Mesenchymal stem cell (in vitro differentiated cells and primary cell): ENCODE results near the gene DAAM2.

Source experiments
- DNase-seq: peaks from one replicate; pipeline ENCODE4 v3.0.0-alpha.2; 2013
- H2AFZ ChIP-seq: one replicate; pipeline ENCODE4 v1.6.1; 2013; ENCODE audit warnings: low read depth, mild to moderate bottlenecking, control low read depth, inconsistent platforms, low read length, moderate library complexity
- H2AK5ac ChIP-seq: 2 replicates; pipeline ENCODE4 v1.6.1; 2013; ENCODE audit warnings: low read length, moderate library complexity, mild to moderate bottlenecking, inconsistent platforms; ENCODE audit not compliant: severe bottlenecking
- H2BK120ac ChIP-seq: one replicate; pipeline ENCODE4 v1.6.1; 2013; ENCODE audit warnings: low read depth, mild to moderate bottlenecking, inconsistent platforms, low read length, moderate library complexity
- H2BK12ac ChIP-seq, 2 experiments: one replicate each; pipeline ENCODE4 v1.6.1; 2013; ENCODE audit warnings: inconsistent platforms in 2 of 2, low read length in 2 of 2, mild to moderate bottlenecking in 2 of 2, moderate library complexity in 2 of 2, control low read depth in 1 of 2
- H2BK15ac ChIP-seq: one replicate; pipeline ENCODE4 v1.6.1; 2013; ENCODE audit warnings: mild to moderate bottlenecking, low read depth, inconsistent platforms; ENCODE audit not compliant: poor library complexity, severe bottlenecking
- H2BK5ac ChIP-seq: 2 replicates; pipeline ENCODE4 v1.6.1; 2013; ENCODE audit warnings: low read depth, mild to moderate bottlenecking, low read length, control low read depth, inconsistent platforms; ENCODE audit not compliant: poor library complexity, severe bottlenecking
- H3K14ac ChIP-seq, 2 experiments: one replicate each; pipeline ENCODE4 v1.6.1; 2013; ENCODE audit warnings: inconsistent platforms in 2 of 2, low read length in 2 of 2, control low read depth in 1 of 2, mild to moderate bottlenecking in 1 of 2, moderate library complexity in 1 of 2
- H3K18ac ChIP-seq, 2 experiments: one replicate each; pipeline ENCODE4 v1.6.1; 2013; ENCODE audit warnings: inconsistent platforms in 2 of 2, low read length in 2 of 2, control low read depth in 1 of 2, low read depth in 1 of 2, mild to moderate bottlenecking in 1 of 2
- H3K23ac ChIP-seq, 2 experiments: one replicate each; pipeline ENCODE4 v1.6.1; 2013; ENCODE audit warnings: inconsistent platforms in 2 of 2, low read length in 2 of 2, mild to moderate bottlenecking in 2 of 2, moderate library complexity in 2 of 2, control low read depth in 1 of 2
- H3K27ac ChIP-seq: 2 replicates; pipeline ENCODE4 v1.5.1; 2013; ENCODE audit warnings: mild to moderate bottlenecking, moderate library complexity, low read length, control low read depth, inconsistent platforms; ENCODE audit not compliant: poor library complexity, severe bottlenecking
- H3K27me3 ChIP-seq, 2 experiments: 2 replicates each; pipeline versions ENCODE4 v1.6.1 to v1.7.0; 2013; ENCODE audit warnings: low read length in 2 of 2, mild to moderate bottlenecking in 2 of 2, moderate library complexity in 2 of 2, control low read depth in 1 of 2, inconsistent platforms in 1 of 2; ENCODE audit not compliant: control insufficient read depth in 1 of 2, insufficient read depth in 1 of 2
- H3K36me3 ChIP-seq, 2 experiments: 2 replicates each; pipeline versions ENCODE4 v1.6.1 to v1.7.0; 2013; ENCODE audit warnings: low read length in 2 of 2, control low read depth in 1 of 2, inconsistent platforms in 1 of 2, low read depth in 1 of 2, mild to moderate bottlenecking in 1 of 2; ENCODE audit not compliant: insufficient read depth in 2 of 2, control insufficient read depth in 1 of 2
- H3K4ac ChIP-seq, 2 experiments: one replicate each; pipeline ENCODE4 v1.6.1; 2013; ENCODE audit warnings: inconsistent platforms in 2 of 2, low read length in 2 of 2, mild to moderate bottlenecking in 2 of 2, moderate library complexity in 2 of 2, control low read depth in 1 of 2, low read depth in 1 of 2
- H3K4me1 ChIP-seq: 2 replicates; pipeline ENCODE4 v1.6.1; 2013; ENCODE audit warnings: low read depth, low read length, control low read depth; ENCODE audit not compliant: control insufficient read depth, insufficient read depth
- H3K4me2 ChIP-seq: 2 replicates; pipeline ENCODE4 v1.6.1; 2013; ENCODE audit warnings: low read length, mild to moderate bottlenecking, inconsistent platforms; ENCODE audit not compliant: poor library complexity, severe bottlenecking
- H3K4me3 ChIP-seq, 2 experiments: 2 replicates each; pipeline versions ENCODE4 v1.5.1 to v1.7.0; 2013; ENCODE audit warnings: low read length in 2 of 2, mild to moderate bottlenecking in 2 of 2, control low read depth in 1 of 2, low read depth in 1 of 2; ENCODE audit not compliant: insufficient read depth in 1 of 2
- H3K79me1 ChIP-seq: replicated peaks from 2 replicates; pipeline ENCODE4 v1.6.1; 2013; ENCODE audit warnings: mild to moderate bottlenecking, control low read depth, low read length, inconsistent platforms; ENCODE audit not compliant: poor library complexity, severe bottlenecking
- H3K9ac ChIP-seq: 2 replicates; pipeline ENCODE4 v1.7.0; 2013; ENCODE audit warnings: mild to moderate bottlenecking, low read length, moderate library complexity
- H3K9me3 ChIP-seq: 2 replicates; pipeline ENCODE4 v1.7.0; 2013; ENCODE audit warnings: mild to moderate bottlenecking, low read length; ENCODE audit not compliant: control insufficient read depth
- H4K8ac ChIP-seq: one replicate; pipeline ENCODE4 v1.6.1; 2013; ENCODE audit warnings: inconsistent platforms, mild to moderate bottlenecking, low read length, moderate library complexity
- H4K91ac ChIP-seq: one replicate; pipeline ENCODE4 v1.6.1; 2013; ENCODE audit warnings: mild to moderate bottlenecking, low read length, inconsistent platforms
- WGBS: methylation state at CpG from one replicate; pipeline ENCODE4 v1.1.7; 2013; ENCODE audit warnings: mixed read lengths; 5-methylcytosine and 5-hydroxymethylcytosine counted together

The DAAM2 gene

DNA sequence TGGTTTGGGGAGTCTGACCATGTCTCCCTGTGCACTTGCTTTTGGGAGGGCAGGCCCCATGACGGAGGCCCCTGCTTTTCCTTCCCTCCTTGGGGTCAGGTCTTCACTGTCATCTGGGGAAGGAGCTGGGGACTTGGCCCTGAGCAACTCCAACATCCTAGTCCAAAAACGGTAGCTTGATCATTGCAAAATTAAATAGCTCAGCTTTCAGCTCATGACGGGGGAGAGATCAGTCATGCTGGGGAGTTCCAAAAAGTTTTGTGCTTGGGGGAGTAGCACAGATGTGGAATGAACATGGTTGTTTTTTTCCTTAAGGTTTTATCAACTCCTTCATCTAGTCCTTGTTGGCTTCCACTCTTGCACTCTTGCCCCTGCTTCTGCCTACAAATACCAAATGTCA is 81.3 kb downstream of the DAAM2 start:
- Histone ChIP-seq H2BK12ac (no peak overlapping the region), H3K27ac (no peak overlapping the region), H3K27me3 (no peaks in the 10 kb centered on the region), H2AFZ (no peak overlapping the region), H2BK120ac (no peak overlapping the region), H3K18ac (no peak overlapping the region), H2AK5ac (no peak overlapping the region), H3K4me1 (peaks cover 10% of the 10 kb centered on the region), H3K9ac (no peak overlapping the region), H2BK15ac (no peak overlapping the region), H3K4me3 (no peak overlapping the region), H3K9me3 (no peaks in the 10 kb centered on the region), H4K91ac (no peak overlapping the region), H3K14ac (no peak overlapping the region), H4K8ac (no peak overlapping the region), H2BK5ac (no peak overlapping the region), H3K36me3 (peaks cover 46 to 67% of the 10 kb centered on the region in 2 experiments), H3K23ac (no peak overlapping the region), H3K79me1 (peaks cover 2% of the 10 kb centered on the region), H3K4me2 (no peak overlapping the region), H3K4ac (no peak overlapping the region)
- WGBS: 99% methylated on average over 3 of the region's 3 CpGs
- no peak for DNase-seq

DNA sequence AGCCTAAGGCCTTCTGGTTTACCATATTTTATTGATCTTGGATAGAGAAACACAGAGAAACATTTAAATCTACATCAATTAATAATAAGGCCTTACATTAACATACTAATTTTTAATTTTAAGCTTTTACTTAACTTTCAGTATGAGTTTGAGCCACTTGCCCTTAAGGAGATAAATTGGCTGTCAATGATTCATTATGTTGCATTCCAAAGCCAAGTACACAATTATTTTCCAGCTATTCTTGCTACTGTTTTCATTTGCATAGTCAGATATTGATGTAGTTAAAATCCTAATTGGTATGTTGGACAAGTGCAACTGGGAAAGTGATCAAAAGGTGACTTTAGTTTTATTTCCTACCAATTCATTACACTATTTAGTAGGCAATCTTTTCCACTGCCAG is 83.9 kb downstream of the DAAM2 start:
- Histone ChIP-seq H2BK12ac (no peak overlapping the region), H2BK5ac (no peak overlapping the region), H3K18ac (no peak overlapping the region), H3K23ac (no peak overlapping the region), H3K14ac (no peak overlapping the region), H4K91ac (no peak overlapping the region), H2BK15ac (no peak overlapping the region), H3K4ac (no peak overlapping the region), H3K9ac (no peak overlapping the region), H3K27me3 (no peaks in the 10 kb centered on the region), H3K4me1 (peaks cover 18% of the 10 kb centered on the region), H3K27ac (no peak overlapping the region), H4K8ac (no peak overlapping the region), H2AFZ (no peak overlapping the region), H3K4me3 (no peak overlapping the region), H3K79me1 (peaks cover 8% of the 10 kb centered on the region), H2AK5ac (no peak overlapping the region), H2BK120ac (no peak overlapping the region), H3K4me2 (no peak overlapping the region), H3K36me3 (peaks cover 39 to 71% of the 10 kb centered on the region in 2 experiments), H3K9me3 (no peaks in the 10 kb centered on the region)
- DNase-seq: peak; percentile 32

- Histone ChIP-seq H2BK5ac (no peak overlapping the region), H3K36me3 (peaks cover 32 to 69% of the 10 kb centered on the region in 2 experiments), H2AFZ (no peak overlapping the region), H2AK5ac (peak overlapping the region; percentile 32), H3K9ac (no peak overlapping the region), H3K4me1 (peaks cover 19% of the 10 kb centered on the region), H2BK120ac (no peak overlapping the region), H3K4ac (no peak overlapping the region), H4K8ac (no peak overlapping the region), H3K14ac (no peak overlapping the region), H3K27ac (peak overlapping the region; percentile 37), H3K18ac (peak overlapping the region in 1 of 2 experiments; percentile 6), H3K4me3 (no peak overlapping the region), H2BK12ac (no peak overlapping the region), H3K27me3 (no peaks in the 10 kb centered on the region), H4K91ac (no peak overlapping the region), H3K9me3 (no peaks in the 10 kb centered on the region), H2BK15ac (no peak overlapping the region), H3K23ac (no peak overlapping the region), H3K4me2 (no peak overlapping the region), H3K79me1 (peaks cover 8% of the 10 kb centered on the region)
- DNase-seq: no peak
- WGBS: 77% methylated on average over 2 of the region's 3 CpGs
Observed at GRCh38 chr6:39876826-39877225, 84.7 kb downstream of the DAAM2 start.

DNA sequence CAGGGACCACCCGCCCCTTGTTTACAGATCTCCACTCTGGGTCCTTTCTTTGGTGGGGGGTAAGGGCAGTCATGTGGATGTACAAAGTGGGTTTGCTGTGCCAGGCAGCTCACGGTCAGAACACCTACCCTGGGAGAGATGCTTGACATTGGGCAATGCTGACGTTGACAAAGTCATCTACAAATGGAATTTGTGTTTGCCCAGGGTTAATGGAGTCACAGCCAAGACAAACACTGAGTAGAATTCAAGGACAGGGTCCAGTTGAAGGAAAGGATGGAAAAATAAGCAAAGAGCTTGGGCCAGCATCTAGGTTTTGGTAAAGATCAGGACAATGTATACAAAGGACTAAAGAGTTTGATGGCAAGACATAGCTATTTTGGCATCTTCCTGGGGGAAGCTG is 87.4 kb downstream of the DAAM2 start:
- no peak overlapping the region for H3K14ac ChIP-seq
- H3K4me1 ChIP-seq: peaks cover 33% of the 10 kb centered on the region
- WGBS: 92% methylated on average over 3 of the region's 3 CpGs
- H3K79me1 ChIP-seq: peaks cover 8% of the 10 kb centered on the region
- no peak overlapping the region for H2BK15ac ChIP-seq
- no peak overlapping the region for H2BK12ac ChIP-seq
- no peak overlapping the region for H3K4me2 ChIP-seq
- no peak overlapping the region for H3K4ac ChIP-seq
- no peak overlapping the region for H3K9ac ChIP-seq
- no peak overlapping the region for H4K8ac ChIP-seq
- H3K27me3 ChIP-seq: no peaks in the 10 kb centered on the region
- H3K23ac ChIP-seq: no peak overlapping the region
- no peak overlapping the region for H3K27ac ChIP-seq
- no peak overlapping the region for H2BK120ac ChIP-seq
- no peak overlapping the region for H2AFZ ChIP-seq
- H3K9me3 ChIP-seq: no peaks in the 10 kb centered on the region
- H2AK5ac ChIP-seq: peak overlapping the region; percentile 66
- no peak overlapping the region for H3K4me3 ChIP-seq
- no peak overlapping the region for H3K18ac ChIP-seq
- DNase-seq: no peak
- peaks cover 22 to 49% of the 10 kb centered on the region in 2 experiments for H3K36me3 ChIP-seq
- no peak overlapping the region for H2BK5ac ChIP-seq
- H4K91ac ChIP-seq: no peak overlapping the region
